ENCODE data around the gene ACY1.

GRCh38 chr3:51994530-51994929 lies 11.2 kb downstream of the ACY1 start:
- TF ChIP-seq CTCF (IDR thresholded peaks at IDR 0.05) (no peak), ZFX (IDR thresholded peaks at IDR 0.05; ENCODE audit: borderline replicate concordance) (no peak)

Data from 22Rv1 (cell line).